GM23338 (cell line): ENCODE measurements around the gene ITGA2. TPM values are rescaled to one million over a fixed set of nuclear protein-coding genes. Genes with fewer than 3 reads are reported as not detected.

Experiments
- ATAC-seq: fragments of 200-7000 bp; cut with Tn5 transposase; 3 replicates; pipeline ENCODE4 v1.9.1; 2020
- DNase-seq: peaks from one replicate; pipeline ENCODE4 v3.0.0-alpha.2; 2015; ENCODE audit warnings: low spot score
- H2AFZ ChIP-seq: fragments of 200-600 bp; sonication (generic); 2 replicates; pipeline ENCODE4 v1.8.0; 2016; ENCODE audit warnings: antibody characterized with exemption, mild to moderate bottlenecking, moderate library complexity
- H3F3A ChIP-seq: fragments of 200-600 bp; sonication (generic); replicated peaks from 2 replicates; pipeline ENCODE4 v1.8.0; 2017; ENCODE audit warnings: antibody characterized with exemption, mixed run types, low read depth
- H3K27ac ChIP-seq: fragments of 200-600 bp; sonication (generic); 2 replicates; pipeline ENCODE4 v1.6.1; 2016; ENCODE audit warnings: low read depth
- H3K27me3 ChIP-seq: fragments of 200-600 bp; sonication (generic); 2 replicates; pipeline ENCODE4 v1.8.0; 2016; ENCODE audit warnings: mild to moderate bottlenecking, mixed run types, moderate library complexity; ENCODE audit not compliant: insufficient read depth
- H3K36me3 ChIP-seq: fragments of 200-600 bp; sonication (generic); 2 replicates; pipeline ENCODE4 v1.8.0; 2016; ENCODE audit warnings: mild to moderate bottlenecking; ENCODE audit not compliant: insufficient read depth
- H3K4me1 ChIP-seq: fragments of 200-600 bp; sonication (generic); 2 replicates; pipeline ENCODE4 v1.8.0; 2016; ENCODE audit warnings: mild to moderate bottlenecking, moderate library complexity; ENCODE audit not compliant: insufficient read depth
- H3K4me2 ChIP-seq: fragments of 200-600 bp; sonication (generic); 2 replicates; pipeline ENCODE4 v1.7.1; 2017; ENCODE audit warnings: mixed run types
- H3K4me3 ChIP-seq: fragments of 200-600 bp; sonication (generic); 2 replicates; pipeline ENCODE4 v1.6.1; 2016; ENCODE audit warnings: mixed run types
- H3K79me2 ChIP-seq: fragments of 200-600 bp; sonication (generic); replicated peaks from 2 replicates; pipeline ENCODE4 v1.8.0; 2017; ENCODE audit warnings: mild to moderate bottlenecking; ENCODE audit not compliant: insufficient read depth
- H3K9me2 ChIP-seq: fragments of 200-600 bp; sonication (generic); 2 replicates; pipeline ENCODE4 v1.8.0; 2017; ENCODE audit not compliant: insufficient read depth
- H4K20me1 ChIP-seq: fragments of 200-600 bp; sonication (generic); replicated peaks from 2 replicates; pipeline ENCODE4 v1.8.0; 2017; ENCODE audit warnings: mild to moderate bottlenecking; ENCODE audit not compliant: insufficient read depth
- H3K27ac Mint-ChIP-seq: 2 replicates; pipeline ENCODE4 v1.8.0; 2020; ENCODE audit warnings: inconsistent platforms, mild to moderate bottlenecking, moderate library complexity, mixed read lengths
- H3K27me3 Mint-ChIP-seq: 3 replicates; pipeline ENCODE4 v1.8.0; 2022; ENCODE audit warnings: low read depth, mild to moderate bottlenecking, moderate library complexity, mixed read lengths, inconsistent platforms; ENCODE audit not compliant: insufficient read depth, poor library complexity
- H3K36me3 Mint-ChIP-seq: 3 replicates; pipeline ENCODE4 v1.8.0; 2021; ENCODE audit warnings: low read depth, mild to moderate bottlenecking, inconsistent platforms, moderate library complexity, mixed read lengths
- H3K4me1 Mint-ChIP-seq: 3 replicates; pipeline ENCODE4 v1.8.0; 2020; ENCODE audit warnings: mild to moderate bottlenecking, inconsistent platforms, mixed read lengths
- H3K4me3 Mint-ChIP-seq: 3 replicates; pipeline ENCODE4 v1.8.0; 2021; ENCODE audit warnings: moderate library complexity, mild to moderate bottlenecking, inconsistent platforms, mixed read lengths
- H3K9me3 Mint-ChIP-seq: 3 replicates; pipeline ENCODE4 v1.8.0; 2020; ENCODE audit warnings: moderate library complexity, mild to moderate bottlenecking, inconsistent platforms, mixed read lengths
- CREB1 ChIP-seq: fragments of 250-450 bp; sonication (Bioruptor Pico); IDR thresholded peaks from 2 replicates; pipeline ENCODE4 v1.5.0; 2020; ENCODE audit warnings: low read depth, mild to moderate bottlenecking, moderate library complexity
- EZH2 ChIP-seq: fragments of 200-600 bp; sonication (generic); IDR thresholded peaks from one replicate; pipeline ENCODE4 v1.8.0; 2017; ENCODE audit warnings: antibody characterized with exemption, mild to moderate bottlenecking, low read depth; ENCODE audit not compliant: unreplicated experiment
- EZH2phosphoT487 ChIP-seq: fragments of 200-600 bp; sonication (generic); IDR thresholded peaks from one replicate; pipeline ENCODE4 v1.8.1; 2018; ENCODE audit warnings: antibody characterized with exemption; ENCODE audit not compliant: unreplicated experiment
- JUNB ChIP-seq: IDR thresholded peaks from one replicate; pipeline ENCODE4 v1.6.1; 2016; ENCODE audit warnings: antibody characterized with exemption; ENCODE audit not compliant: unreplicated experiment
- STAT1 ChIP-seq: IDR thresholded peaks from one replicate; pipeline ENCODE4 v1.6.1; 2016; ENCODE audit warnings: antibody characterized with exemption; ENCODE audit not compliant: unreplicated experiment
- ZNF114 ChIP-seq: fragments of 250-450 bp; sonication (Bioruptor Pico); IDR thresholded peaks from 2 replicates; pipeline ENCODE4 v1.5.0; 2020; ENCODE audit warnings: mild to moderate bottlenecking, moderate library complexity
- ZNF331 ChIP-seq: fragments of 250-450 bp; sonication (Bioruptor Pico); IDR thresholded peaks from 2 replicates; pipeline ENCODE4 v1.5.0; 2020; ENCODE audit warnings: low read depth, mild to moderate bottlenecking, moderate library complexity
- polyA plus RNA-seq: library from polyadenylated mRNA; unstranded; fragments of >200 nt; fragmentation: Nextera tagmentation; extraction: Ambion mirVana; gene quantifications from 2 replicates; pipeline ENCODE4 v1.2.1, GENCODE V29; 2016
- total RNA-seq: library from RNA; depleted of rRNA; stranded (reverse); fragments of >200 nt; shearing (Covaris generic); gene quantifications from 2 replicates; pipeline ENCODE4 v1.2.3, GENCODE V29; 2014
- TF ChIP-seq, protein P1 (sequence below): IDR thresholded peaks from one replicate; pipeline ENCODE4 v1.6.1; 2018; ENCODE audit warnings: antibody characterized with exemption; ENCODE audit not compliant: unreplicated experiment
- TF ChIP-seq, protein P2 (sequence below): fragments of 250-450 bp; sonication (Bioruptor Pico); IDR thresholded peaks from 2 replicates; pipeline ENCODE4 v1.5.0; 2020; ENCODE audit warnings: mild to moderate bottlenecking, moderate library complexity
- TF ChIP-seq, protein P3 (sequence below): IDR thresholded peaks from 2 replicates; pipeline ENCODE4 v1.6.1; 2016; ENCODE audit warnings: antibody characterized with exemption
- TF ChIP-seq, protein P4 (sequence below), 2 experiments: fragments of 200-600 bp in 1 of 2; sonication (generic) in 1 of 2; conservative IDR thresholded peaks; 2 replicates each; pipeline versions ENCODE4 v1.5.1 to v1.6.1; 2016 to 2017; ENCODE audit warnings: antibody characterized with exemption in 2 of 2, low read depth in 2 of 2, mild to moderate bottlenecking in 2 of 2, moderate library complexity in 1 of 2

The ITGA2 gene
- total and polyA plus RNA-seq, 2 experiments from 2014 or later: 2.6 to 7.1 TPM

DNA sequence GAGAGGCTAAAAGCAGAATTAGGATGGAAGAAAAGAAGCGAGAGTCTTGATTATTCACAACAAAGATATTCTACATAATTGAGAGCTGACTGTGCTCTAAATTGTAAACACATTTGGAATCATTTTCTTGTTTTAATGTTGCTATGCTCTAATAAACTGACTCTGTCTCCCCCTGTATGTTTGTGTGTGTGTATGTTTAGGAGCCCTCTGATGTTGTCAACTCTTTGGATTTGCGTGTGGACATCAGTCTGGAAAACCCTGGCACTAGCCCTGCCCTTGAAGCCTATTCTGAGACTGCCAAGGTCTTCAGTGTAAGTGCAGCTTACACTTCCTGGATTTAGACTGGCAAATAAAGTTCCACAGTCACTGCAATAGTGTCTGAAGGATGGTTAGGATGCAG lies 82.6 kb downstream of the ITGA2 start:
- TF ChIP-seq EZH2phosphoT487: no peak
- TF ChIP-seq STAT1: no peak
- TF ChIP-seq ZNF114 (CRISPR knock-in tag): no peak
- TF ChIP-seq EZH2: no peak
- TF ChIP-seq, protein P1, sequence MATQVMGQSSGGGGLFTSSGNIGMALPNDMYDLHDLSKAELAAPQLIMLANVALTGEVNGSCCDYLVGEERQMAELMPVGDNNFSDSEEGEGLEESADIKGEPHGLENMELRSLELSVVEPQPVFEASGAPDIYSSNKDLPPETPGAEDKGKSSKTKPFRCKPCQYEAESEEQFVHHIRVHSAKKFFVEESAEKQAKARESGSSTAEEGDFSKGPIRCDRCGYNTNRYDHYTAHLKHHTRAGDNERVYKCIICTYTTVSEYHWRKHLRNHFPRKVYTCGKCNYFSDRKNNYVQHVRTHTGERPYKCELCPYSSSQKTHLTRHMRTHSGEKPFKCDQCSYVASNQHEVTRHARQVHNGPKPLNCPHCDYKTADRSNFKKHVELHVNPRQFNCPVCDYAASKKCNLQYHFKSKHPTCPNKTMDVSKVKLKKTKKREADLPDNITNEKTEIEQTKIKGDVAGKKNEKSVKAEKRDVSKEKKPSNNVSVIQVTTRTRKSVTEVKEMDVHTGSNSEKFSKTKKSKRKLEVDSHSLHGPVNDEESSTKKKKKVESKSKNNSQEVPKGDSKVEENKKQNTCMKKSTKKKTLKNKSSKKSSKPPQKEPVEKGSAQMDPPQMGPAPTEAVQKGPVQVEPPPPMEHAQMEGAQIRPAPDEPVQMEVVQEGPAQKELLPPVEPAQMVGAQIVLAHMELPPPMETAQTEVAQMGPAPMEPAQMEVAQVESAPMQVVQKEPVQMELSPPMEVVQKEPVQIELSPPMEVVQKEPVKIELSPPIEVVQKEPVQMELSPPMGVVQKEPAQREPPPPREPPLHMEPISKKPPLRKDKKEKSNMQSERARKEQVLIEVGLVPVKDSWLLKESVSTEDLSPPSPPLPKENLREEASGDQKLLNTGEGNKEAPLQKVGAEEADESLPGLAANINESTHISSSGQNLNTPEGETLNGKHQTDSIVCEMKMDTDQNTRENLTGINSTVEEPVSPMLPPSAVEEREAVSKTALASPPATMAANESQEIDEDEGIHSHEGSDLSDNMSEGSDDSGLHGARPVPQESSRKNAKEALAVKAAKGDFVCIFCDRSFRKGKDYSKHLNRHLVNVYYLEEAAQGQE: no peak
- TF ChIP-seq, protein P2, sequence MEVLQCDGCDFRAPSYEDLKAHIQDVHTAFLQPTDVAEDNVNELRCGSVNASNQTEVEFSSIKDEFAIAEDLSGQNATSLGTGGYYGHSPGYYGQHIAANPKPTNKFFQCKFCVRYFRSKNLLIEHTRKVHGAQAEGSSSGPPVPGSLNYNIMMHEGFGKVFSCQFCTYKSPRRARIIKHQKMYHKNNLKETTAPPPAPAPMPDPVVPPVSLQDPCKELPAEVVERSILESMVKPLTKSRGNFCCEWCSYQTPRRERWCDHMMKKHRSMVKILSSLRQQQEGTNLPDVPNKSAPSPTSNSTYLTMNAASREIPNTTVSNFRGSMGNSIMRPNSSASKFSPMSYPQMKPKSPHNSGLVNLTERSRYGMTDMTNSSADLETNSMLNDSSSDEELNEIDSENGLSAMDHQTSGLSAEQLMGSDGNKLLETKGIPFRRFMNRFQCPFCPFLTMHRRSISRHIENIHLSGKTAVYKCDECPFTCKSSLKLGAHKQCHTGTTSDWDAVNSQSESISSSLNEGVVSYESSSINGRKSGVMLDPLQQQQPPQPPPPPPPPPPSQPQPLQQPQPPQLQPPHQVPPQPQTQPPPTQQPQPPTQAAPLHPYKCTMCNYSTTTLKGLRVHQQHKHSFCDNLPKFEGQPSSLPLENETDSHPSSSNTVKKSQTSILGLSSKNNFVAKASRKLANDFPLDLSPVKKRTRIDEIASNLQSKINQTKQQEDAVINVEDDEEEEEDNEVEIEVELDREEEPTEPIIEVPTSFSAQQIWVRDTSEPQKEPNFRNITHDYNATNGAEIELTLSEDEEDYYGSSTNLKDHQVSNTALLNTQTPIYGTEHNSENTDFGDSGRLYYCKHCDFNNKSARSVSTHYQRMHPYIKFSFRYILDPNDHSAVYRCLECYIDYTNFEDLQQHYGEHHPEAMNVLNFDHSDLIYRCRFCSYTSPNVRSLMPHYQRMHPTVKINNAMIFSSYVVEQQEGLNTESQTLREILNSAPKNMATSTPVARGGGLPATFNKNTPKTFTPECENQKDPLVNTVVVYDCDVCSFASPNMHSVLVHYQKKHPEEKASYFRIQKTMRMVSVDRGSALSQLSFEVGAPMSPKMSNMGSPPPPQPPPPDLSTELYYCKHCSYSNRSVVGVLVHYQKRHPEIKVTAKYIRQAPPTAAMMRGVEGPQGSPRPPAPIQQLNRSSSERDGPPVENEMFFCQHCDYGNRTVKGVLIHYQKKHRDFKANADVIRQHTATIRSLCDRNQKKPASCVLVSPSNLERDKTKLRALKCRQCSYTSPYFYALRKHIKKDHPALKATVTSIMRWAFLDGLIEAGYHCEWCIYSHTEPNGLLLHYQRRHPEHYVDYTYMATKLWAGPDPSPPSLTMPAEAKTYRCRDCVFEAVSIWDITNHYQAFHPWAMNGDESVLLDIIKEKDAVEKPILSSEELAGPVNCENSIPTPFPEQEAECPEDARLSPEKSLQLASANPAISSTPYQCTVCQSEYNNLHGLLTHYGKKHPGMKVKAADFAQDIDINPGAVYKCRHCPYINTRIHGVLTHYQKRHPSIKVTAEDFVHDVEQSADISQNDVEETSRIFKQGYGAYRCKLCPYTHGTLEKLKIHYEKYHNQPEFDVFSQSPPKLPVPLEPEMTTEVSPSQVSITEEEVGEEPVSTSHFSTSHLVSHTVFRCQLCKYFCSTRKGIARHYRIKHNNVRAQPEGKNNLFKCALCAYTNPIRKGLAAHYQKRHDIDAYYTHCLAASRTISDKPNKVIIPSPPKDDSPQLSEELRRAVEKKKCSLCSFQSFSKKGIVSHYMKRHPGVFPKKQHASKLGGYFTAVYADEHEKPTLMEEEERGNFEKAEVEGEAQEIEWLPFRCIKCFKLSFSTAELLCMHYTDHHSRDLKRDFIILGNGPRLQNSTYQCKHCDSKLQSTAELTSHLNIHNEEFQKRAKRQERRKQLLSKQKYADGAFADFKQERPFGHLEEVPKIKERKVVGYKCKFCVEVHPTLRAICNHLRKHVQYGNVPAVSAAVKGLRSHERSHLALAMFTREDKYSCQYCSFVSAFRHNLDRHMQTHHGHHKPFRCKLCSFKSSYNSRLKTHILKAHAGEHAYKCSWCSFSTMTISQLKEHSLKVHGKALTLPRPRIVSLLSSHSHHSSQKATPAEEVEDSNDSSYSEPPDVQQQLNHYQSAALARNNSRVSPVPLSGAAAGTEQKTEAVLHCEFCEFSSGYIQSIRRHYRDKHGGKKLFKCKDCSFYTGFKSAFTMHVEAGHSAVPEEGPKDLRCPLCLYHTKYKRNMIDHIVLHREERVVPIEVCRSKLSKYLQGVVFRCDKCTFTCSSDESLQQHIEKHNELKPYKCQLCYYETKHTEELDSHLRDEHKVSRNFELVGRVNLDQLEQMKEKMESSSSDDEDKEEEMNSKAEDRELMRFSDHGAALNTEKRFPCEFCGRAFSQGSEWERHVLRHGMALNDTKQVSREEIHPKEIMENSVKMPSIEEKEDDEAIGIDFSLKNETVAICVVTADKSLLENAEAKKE (CRISPR knock-in tag): no peak
- TF ChIP-seq, protein P3, sequence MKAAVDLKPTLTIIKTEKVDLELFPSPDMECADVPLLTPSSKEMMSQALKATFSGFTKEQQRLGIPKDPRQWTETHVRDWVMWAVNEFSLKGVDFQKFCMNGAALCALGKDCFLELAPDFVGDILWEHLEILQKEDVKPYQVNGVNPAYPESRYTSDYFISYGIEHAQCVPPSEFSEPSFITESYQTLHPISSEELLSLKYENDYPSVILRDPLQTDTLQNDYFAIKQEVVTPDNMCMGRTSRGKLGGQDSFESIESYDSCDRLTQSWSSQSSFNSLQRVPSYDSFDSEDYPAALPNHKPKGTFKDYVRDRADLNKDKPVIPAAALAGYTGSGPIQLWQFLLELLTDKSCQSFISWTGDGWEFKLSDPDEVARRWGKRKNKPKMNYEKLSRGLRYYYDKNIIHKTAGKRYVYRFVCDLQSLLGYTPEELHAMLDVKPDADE: no peak
- no peak for TF ChIP-seq ZNF331 (CRISPR knock-in tag)
- TF ChIP-seq CREB1 (CRISPR knock-in tag): no peak
- TF ChIP-seq, protein P4, sequence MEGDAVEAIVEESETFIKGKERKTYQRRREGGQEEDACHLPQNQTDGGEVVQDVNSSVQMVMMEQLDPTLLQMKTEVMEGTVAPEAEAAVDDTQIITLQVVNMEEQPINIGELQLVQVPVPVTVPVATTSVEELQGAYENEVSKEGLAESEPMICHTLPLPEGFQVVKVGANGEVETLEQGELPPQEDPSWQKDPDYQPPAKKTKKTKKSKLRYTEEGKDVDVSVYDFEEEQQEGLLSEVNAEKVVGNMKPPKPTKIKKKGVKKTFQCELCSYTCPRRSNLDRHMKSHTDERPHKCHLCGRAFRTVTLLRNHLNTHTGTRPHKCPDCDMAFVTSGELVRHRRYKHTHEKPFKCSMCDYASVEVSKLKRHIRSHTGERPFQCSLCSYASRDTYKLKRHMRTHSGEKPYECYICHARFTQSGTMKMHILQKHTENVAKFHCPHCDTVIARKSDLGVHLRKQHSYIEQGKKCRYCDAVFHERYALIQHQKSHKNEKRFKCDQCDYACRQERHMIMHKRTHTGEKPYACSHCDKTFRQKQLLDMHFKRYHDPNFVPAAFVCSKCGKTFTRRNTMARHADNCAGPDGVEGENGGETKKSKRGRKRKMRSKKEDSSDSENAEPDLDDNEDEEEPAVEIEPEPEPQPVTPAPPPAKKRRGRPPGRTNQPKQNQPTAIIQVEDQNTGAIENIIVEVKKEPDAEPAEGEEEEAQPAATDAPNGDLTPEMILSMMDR (conservative IDR thresholded peaks at IDR 0.05; ENCODE audit: low read depth in 2 of 2): no peak
- no peak for TF ChIP-seq JUNB
- Histone ChIP-seq H3K4me3 (no peak overlapping the region), H3K4me1 (no peaks in the 10 kb centered on the region), H3K36me3 (no peaks in the 10 kb centered on the region), H3K9me2 (no peaks in the 10 kb centered on the region), H3K27ac (no peak overlapping the region), H3K27me3 (no peaks in the 10 kb centered on the region), H3F3A (no peaks in the 10 kb centered on the region), H3K4me2 (no peak overlapping the region), H3K79me2 (no peaks in the 10 kb centered on the region), H4K20me1 (no peaks in the 10 kb centered on the region), H2AFZ (no peak overlapping the region)
- no peaks in the 10 kb centered on the region for H3K4me1 Mint-ChIP-seq
- ATAC-seq: no peak
- no peak for DNase-seq
- no peaks in the 10 kb centered on the region for H3K36me3 Mint-ChIP-seq
- H3K4me3 Mint-ChIP-seq: no peak overlapping the region
- no peaks in the 10 kb centered on the region for H3K27me3 Mint-ChIP-seq
- H3K9me3 Mint-ChIP-seq: no peaks in the 10 kb centered on the region
- no peak overlapping the region; the same call in 1 of the 2 replicates for H3K27ac Mint-ChIP-seq
